Right forelimb (tissue), 1 donor: ENCODE results near the gene DNAJC3.
"Not testable (repeated sequence)": the region's sequence is repeated elsewhere in the genome, so short reads cannot be mapped to it uniquely, and the experiment has no call there.

ENCODE experiments used
- DNase-seq: peaks from one replicate; pipeline ENCODE4 v3.0.0-alpha.2; 2018

The DNAJC3 gene

GRCh38 chr13:95676105-95676761, 706 bp upstream of the DNAJC3 start:
- no peak for DNase-seq

- no peak for DNase-seq
Measured at GRCh38 chr13:95677564-95678266, 776 bp downstream of the DNAJC3 start.

- DNase-seq, result no peak
Measured at GRCh38 chr13:95678967-95679366, 2.0 kb downstream of the DNAJC3 start.

- no peak for DNase-seq
Measured at GRCh38 chr13:95679722-95680121, 2.8 kb downstream of the DNAJC3 start.

- no peak for DNase-seq
Measured at GRCh38 chr13:95684418-95684817, 7.5 kb downstream of the DNAJC3 start.

- not testable (repeated sequence) for DNase-seq
Measured at GRCh38 chr13:95684960-95685359, 8.0 kb downstream of the DNAJC3 start.

GRCh38 chr13:95689582-95689926, 12.6 kb downstream of the DNAJC3 start:
- no peak for DNase-seq

GRCh38 chr13:95690986-95691385, 14.0 kb downstream of the DNAJC3 start:
- DNase-seq, result not testable (repeated sequence)

- DNase-seq, result no peak
Measured at GRCh38 chr13:95697052-95697680, 20.2 kb downstream of the DNAJC3 start.

GRCh38 chr13:95698047-95698749, 21.3 kb downstream of the DNAJC3 start:
- DNase-seq, result no peak

- no peak for DNase-seq
Measured at GRCh38 chr13:95703576-95703975, 26.6 kb downstream of the DNAJC3 start.

GRCh38 chr13:95704510-95704909, 27.6 kb downstream of the DNAJC3 start:
- no peak for DNase-seq

GRCh38 chr13:95706356-95706755, 29.4 kb downstream of the DNAJC3 start:
- DNase-seq, result no peak

- DNase-seq, result no peak
Measured at GRCh38 chr13:95707035-95707434, 30.1 kb downstream of the DNAJC3 start.

GRCh38 chr13:95707442-95708390, 30.8 kb downstream of the DNAJC3 start:
- DNase-seq, result no peak

- no peak for DNase-seq
Measured at GRCh38 chr13:95708391-95708774, 31.4 kb downstream of the DNAJC3 start.

- DNase-seq, result no peak
Measured at GRCh38 chr13:95708811-95709500, 32.0 kb downstream of the DNAJC3 start.

GRCh38 chr13:95710313-95710712, 33.4 kb downstream of the DNAJC3 start:
- DNase-seq, result no peak

GRCh38 chr13:95712846-95713245, 35.9 kb downstream of the DNAJC3 start:
- not testable (repeated sequence) for DNase-seq

- DNase-seq, result no peak
Measured at GRCh38 chr13:95713651-95714050, 36.7 kb downstream of the DNAJC3 start.

- DNase-seq, result no peak
Measured at GRCh38 chr13:95714142-95714832, 37.3 kb downstream of the DNAJC3 start.
